Stomach (tissue), 9 donors: ENCODE data around the gene COL9A1. TPM values are rescaled to one million over a fixed set of nuclear protein-coding genes. Genes with fewer than 3 reads are reported as not detected.
"Not testable (repeated sequence)": the region's sequence is repeated elsewhere in the genome, so short reads cannot be mapped to it uniquely, and the experiment has no call there.

ENCODE experiments used
- DNase-seq, 2 donors: peaks; one replicate each; pipeline versions ENCODE4 v3.0.0 to v3.0.0-alpha.2; 2013 to 2019
- H3K27ac ChIP-seq, 5 donors: fragments of 200-600 bp in 4 of 5; sonication (generic) in 4 of 5; one replicate each; pipeline ENCODE4 v1.5.1; 2013 to 2019; ENCODE audit warnings: mild to moderate bottlenecking in 1 of 5, moderate library complexity in 1 of 5
- H3K27me3 ChIP-seq, 3 donors: fragments of 200-600 bp; sonication (generic); one replicate each; pipeline ENCODE4 v1.5.1; 2017 to 2019; ENCODE audit warnings: mixed run types in 1 of 3
- H3K36me3 ChIP-seq, 4 donors: fragments of 200-600 bp; sonication (generic); 1 replicate in 3 of 4; 2 replicates in 1 of 4; pipeline ENCODE4 v1.5.1; 2016 to 2019
- H3K4me1 ChIP-seq, 4 donors: fragments of 200-600 bp; sonication (generic); one replicate each; pipeline ENCODE4 v1.5.1; 2016 to 2019
- H3K4me3 ChIP-seq, 4 donors: fragments of 200-600 bp; sonication (generic) in 3 of 4; one replicate each; pipeline ENCODE4 v1.5.1; 2016 to 2019; ENCODE audit warnings: mild to moderate bottlenecking in 1 of 4
- H3K9me3 ChIP-seq, 4 donors: fragments of 200-600 bp; sonication (generic); one replicate each; pipeline ENCODE4 v1.5.1; 2016 to 2019
- EP300 ChIP-seq: sonication (generic); formaldehyde crosslinking; IDR thresholded peaks from one replicate; pipeline ENCODE4 v1.6.1; 2017; ENCODE audit warnings: antibody characterized with exemption
- POLR2A ChIP-seq, 4 donors: fragments of 450-650 bp; IDR thresholded peaks; one replicate each; pipeline ENCODE4 v1.6.1; 2016; ENCODE audit warnings: antibody characterized with exemption in 4 of 4, control low read depth in 2 of 4, mild to moderate bottlenecking in 1 of 4, moderate library complexity in 1 of 4
- POLR2AphosphoS5 ChIP-seq, 3 donors: sonication (generic); formaldehyde crosslinking; IDR thresholded peaks; one replicate each; pipeline ENCODE4 v1.6.1; 2016; ENCODE audit warnings: antibody characterized with exemption in 3 of 3
- WGBS, 5 donors: extraction: QIAGEN DNeasy Blood & Tissue Kit in 3 of 5; methylation state at CpG; one replicate each; pipeline versions ENCODE4 v1.1.5 to v1.1.7; 2013 to 2018; 5-methylcytosine and 5-hydroxymethylcytosine counted together
- intact Hi-C: fragments of 100-400 bp; cut with DNase I; formaldehyde crosslinking; loops from one replicate; pipeline ENCODE4 v1.15.1; 2023; ENCODE audit warnings: low total_unique reads
- polyA plus RNA-seq, 3 donors: library from polyadenylated mRNA; stranded (reverse); fragments of 200-250 nt; gene quantifications; one replicate each; pipeline ENCODE4 v1.2.3, GENCODE V29; 2013
- total RNA-seq, 5 donors: library from RNA; depleted of rRNA; stranded (reverse); fragments of >200 nt; gene quantifications; one replicate each; pipeline versions ENCODE4 v1.1.0 to v1.2.3, GENCODE V29; 2014 to 2016
- TF ChIP-seq, protein P1 (sequence below), 7 experiments: fragments of 450-650 bp in 4 of 7; fragments of 200-600 bp in 3 of 7; sonication (generic) in 3 of 7; IDR thresholded peaks; one replicate each; pipeline ENCODE4 v1.5.1; 2016 to 2019; ENCODE audit warnings: antibody characterized with exemption in 7 of 7, control low read depth in 2 of 7, mild to moderate bottlenecking in 1 of 7
- donor health status: healthy with polysubstance abuse.
- donor health status: Bipolar disorder and iron deficiency.
- donor health status: healthy.

Gene COL9A1
- total and polyA plus RNA-seq, 8 donors, result 0.25 to 36.1 (median 8.4) TPM; not detected in 4

DNA sequence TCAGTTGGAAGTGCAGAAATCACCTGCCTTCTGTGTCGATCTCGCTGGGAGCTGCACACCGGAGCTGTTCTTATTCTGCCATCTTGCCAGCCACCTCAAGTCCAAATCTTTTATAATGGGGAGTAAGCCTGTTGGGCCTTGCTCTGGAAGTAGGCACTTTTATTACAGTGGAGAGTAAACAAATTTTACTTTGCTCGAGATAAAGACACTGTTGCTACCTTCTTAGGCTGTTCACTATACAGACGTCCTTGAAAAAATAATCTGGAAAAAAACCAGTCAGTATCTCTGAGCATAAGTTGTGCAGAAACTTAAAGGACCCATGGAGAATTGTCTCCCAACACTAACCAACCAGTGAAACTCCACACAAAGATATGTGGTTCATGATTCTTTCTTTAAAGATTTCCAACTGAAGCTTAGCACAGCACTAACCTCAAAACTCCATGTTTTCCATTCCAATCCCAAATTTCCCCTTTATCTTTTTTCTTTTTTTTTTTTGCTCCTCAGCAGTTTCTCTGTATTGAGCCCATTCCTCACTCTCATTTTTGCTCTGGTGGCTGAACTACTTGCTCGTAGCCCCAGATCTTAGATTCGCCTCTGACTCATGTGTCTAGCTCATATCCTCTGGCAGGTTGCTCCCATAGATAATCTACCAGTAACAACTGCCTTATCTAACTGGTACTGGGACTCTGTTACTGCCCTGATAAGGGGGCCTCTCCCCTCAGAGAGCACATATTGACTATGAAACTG is 34.3 kb upstream of the COL9A1 start:
- Histone ChIP-seq H3K36me3 (no peaks in the 10 kb centered on the region), H3K4me3 (no peak overlapping the region), H3K4me1 (peaks cover 0 to 4% (median 0%) of the 10 kb centered on the region in 4 donors), H3K27ac (peak overlapping the region in 1 of 5 donors; percentile 3), H3K27me3 (no peaks in the 10 kb centered on the region), H3K9me3 (peaks cover 0 to 10% (median 7%) of the 10 kb centered on the region in 4 donors)
- intact Hi-C loops, result no loop called here
- WGBS, 5 donors, result 38 to 75% (median 47%) methylated on average over 7 of the region's 7 CpGs
- DNase-seq, result peak in 1 of 2 donors; percentile 29
- TF ChIP-seq POLR2AphosphoS5 (IDR thresholded peaks at IDR 0.05) (peak in 2 of 3 donors; percentile 19 to 68), POLR2A (IDR thresholded peaks at IDR 0.05) (no peak)

DNA sequence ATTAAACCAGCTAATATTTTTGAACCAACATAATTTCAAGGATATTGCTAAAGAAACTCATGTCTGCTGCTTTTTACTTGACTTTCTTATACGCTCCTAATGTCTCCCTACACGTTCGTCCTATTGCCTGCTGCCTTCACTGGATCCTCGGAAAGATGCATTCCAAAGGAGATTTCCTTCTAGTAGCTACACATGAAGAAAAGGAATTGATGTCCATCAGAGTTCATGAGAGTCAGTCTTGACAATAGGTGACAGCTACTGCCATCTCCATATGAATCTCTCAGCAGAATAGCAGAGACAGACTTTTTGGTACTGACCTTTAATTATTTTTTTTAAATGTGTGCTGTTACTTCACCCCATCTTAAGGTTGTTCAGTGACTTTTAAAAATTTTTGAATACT is 24.2 kb upstream of the COL9A1 start:
- Histone ChIP-seq H3K36me3 (no peaks in the 10 kb centered on the region), H3K4me1 (no peaks in the 10 kb centered on the region), H3K9me3 (no peaks in the 10 kb centered on the region), H3K27ac (no peak overlapping the region), H3K4me3 (no peak overlapping the region), H3K27me3 (no peaks in the 10 kb centered on the region)
- DNase-seq, result no peak
- TF ChIP-seq POLR2A (IDR thresholded peaks at IDR 0.05), result no peak
- TF ChIP-seq EP300, result no peak
- TF ChIP-seq, protein P1, sequence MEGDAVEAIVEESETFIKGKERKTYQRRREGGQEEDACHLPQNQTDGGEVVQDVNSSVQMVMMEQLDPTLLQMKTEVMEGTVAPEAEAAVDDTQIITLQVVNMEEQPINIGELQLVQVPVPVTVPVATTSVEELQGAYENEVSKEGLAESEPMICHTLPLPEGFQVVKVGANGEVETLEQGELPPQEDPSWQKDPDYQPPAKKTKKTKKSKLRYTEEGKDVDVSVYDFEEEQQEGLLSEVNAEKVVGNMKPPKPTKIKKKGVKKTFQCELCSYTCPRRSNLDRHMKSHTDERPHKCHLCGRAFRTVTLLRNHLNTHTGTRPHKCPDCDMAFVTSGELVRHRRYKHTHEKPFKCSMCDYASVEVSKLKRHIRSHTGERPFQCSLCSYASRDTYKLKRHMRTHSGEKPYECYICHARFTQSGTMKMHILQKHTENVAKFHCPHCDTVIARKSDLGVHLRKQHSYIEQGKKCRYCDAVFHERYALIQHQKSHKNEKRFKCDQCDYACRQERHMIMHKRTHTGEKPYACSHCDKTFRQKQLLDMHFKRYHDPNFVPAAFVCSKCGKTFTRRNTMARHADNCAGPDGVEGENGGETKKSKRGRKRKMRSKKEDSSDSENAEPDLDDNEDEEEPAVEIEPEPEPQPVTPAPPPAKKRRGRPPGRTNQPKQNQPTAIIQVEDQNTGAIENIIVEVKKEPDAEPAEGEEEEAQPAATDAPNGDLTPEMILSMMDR (IDR thresholded peaks at IDR 0.05), result no peak
- no peak for TF ChIP-seq POLR2AphosphoS5 (IDR thresholded peaks at IDR 0.05)
- intact Hi-C loops, result no loop called here
- WGBS, 5 donors, result 65 to 88% (median 80%) methylated on average over 4 of the region's 4 CpGs

DNA sequence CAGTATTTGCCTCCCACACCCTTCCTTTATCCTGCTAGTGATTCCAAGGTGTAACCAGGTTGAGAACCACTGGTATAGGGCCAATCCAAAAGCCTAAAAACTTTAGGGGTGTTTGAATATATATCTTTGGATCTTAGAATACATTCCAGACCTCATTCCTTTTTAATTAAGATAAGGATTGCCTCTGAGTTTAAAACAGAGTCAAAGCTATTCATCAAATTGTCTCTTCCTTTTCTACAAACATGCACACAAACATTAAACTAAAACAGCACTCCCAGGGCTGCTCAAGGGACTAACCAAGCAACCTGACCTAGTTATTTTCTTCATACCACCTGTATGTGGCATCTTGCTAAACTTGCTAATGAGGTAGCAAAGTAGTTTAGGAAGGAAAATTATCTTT is 22.1 kb upstream of the COL9A1 start:
- no peaks in the 10 kb centered on the region for H3K27me3 ChIP-seq
- intact Hi-C loops, result no loop called here
- no peaks in the 10 kb centered on the region for H3K4me1 ChIP-seq
- DNase-seq, result no peak
- H3K27ac ChIP-seq, result no peak overlapping the region
- H3K4me3 ChIP-seq, result no peak overlapping the region
- no peaks in the 10 kb centered on the region for H3K9me3 ChIP-seq
- TF ChIP-seq, protein P1 (IDR thresholded peaks at IDR 0.05), result no peak
- H3K36me3 ChIP-seq, result no peaks in the 10 kb centered on the region

DNA sequence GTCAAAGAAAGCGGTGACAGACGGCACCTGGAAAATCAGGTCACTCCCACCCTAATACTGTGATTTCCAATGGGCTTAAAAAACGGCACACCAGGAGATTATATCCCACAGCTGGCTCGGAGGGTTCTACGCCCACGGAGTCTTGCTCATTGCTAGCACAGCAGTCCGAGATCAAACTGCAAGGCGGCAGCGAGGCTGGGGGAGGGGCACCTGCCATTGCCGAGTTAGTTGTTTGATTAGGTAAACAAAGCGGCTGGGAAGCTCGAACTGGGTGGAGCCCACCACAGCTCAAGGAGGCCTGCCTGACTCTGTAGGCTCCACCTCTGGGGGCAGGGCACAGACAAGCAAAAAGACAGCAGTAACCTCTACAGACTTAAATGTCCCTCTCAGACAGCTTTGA is 14.9 kb upstream of the COL9A1 start:
- intact Hi-C loops, H3K27ac ChIP-seq, H3K27me3 ChIP-seq, H3K9me3 ChIP-seq, DNase-seq, H3K4me3 ChIP-seq, H3K4me1 ChIP-seq, H3K36me3 ChIP-seq: not testable (repeated sequence)
- 83 to 89% (median 86%) methylated on average over 12 of the region's 12 CpGs for WGBS, 5 donors

DNA sequence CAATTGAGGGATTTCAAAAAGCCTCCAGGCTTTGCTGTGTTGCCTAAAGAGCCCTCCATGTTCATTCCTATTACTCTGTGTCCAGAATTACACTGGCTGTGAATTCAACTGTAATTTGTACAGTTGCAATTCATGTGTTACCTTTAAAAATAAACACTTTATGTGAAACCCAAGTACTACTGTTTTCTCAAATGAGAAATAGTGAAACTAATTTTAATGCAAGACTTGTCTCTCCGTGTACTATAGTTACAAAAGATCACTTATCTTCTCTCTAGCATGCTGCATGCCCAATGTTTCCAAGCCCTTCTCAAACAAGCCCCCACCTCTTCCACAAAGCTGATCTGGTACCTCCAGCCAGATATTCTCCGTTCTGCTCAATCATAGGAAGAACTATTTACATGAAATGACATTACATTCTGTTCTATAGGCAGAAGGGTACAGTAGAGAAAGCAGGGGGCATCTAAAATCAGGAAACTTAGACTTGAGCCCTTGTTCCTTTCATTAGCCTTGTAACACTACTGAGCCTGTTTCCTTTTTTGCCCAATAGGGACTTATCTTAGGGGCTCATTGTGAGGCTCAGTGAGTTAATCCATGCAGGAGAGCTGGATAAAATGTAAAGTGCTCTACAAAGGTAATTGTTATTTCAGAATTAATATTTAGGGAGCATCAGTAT is 12.3 kb upstream of the COL9A1 start:
- no peaks in the 10 kb centered on the region for H3K9me3 ChIP-seq
- intact Hi-C loops, result no loop called here
- H3K27me3 ChIP-seq, result no peaks in the 10 kb centered on the region
- no peak for TF ChIP-seq EP300
- no peak for TF ChIP-seq POLR2A (IDR thresholded peaks at IDR 0.05)
- TF ChIP-seq POLR2AphosphoS5 (IDR thresholded peaks at IDR 0.05), result no peak
- TF ChIP-seq, protein P1 (IDR thresholded peaks at IDR 0.05), result no peak
- DNase-seq, result no peak
- no peaks in the 10 kb centered on the region for H3K36me3 ChIP-seq
- peaks cover 0 to 9% (median 6%) of the 10 kb centered on the region in 4 donors for H3K4me1 ChIP-seq
- H3K4me3 ChIP-seq, result no peak overlapping the region
- no peak overlapping the region for H3K27ac ChIP-seq
- 19 to 41% (median 34%) methylated on average over 2 of the region's 2 CpGs for WGBS, 5 donors
